Loucy (cell line): ENCODE results near the gene OVOL1.

Experiments used
- EZH2phosphoT487 ChIP-seq: fragments of 200-600 bp; IDR thresholded peaks from 2 replicates; pipeline ENCODE4 v1.6.1; 2018; ENCODE audit warnings: antibody characterized with exemption, mild to moderate bottlenecking, moderate library complexity, borderline replicate concordance
- TF ChIP-seq, protein P1 (sequence below): fragments of 200-600 bp; sonication (generic); conservative IDR thresholded peaks from 2 replicates; pipeline ENCODE4 v1.5.1; 2014; ENCODE audit warnings: mild to moderate bottlenecking, antibody characterized with exemption, low read length

DNA sequence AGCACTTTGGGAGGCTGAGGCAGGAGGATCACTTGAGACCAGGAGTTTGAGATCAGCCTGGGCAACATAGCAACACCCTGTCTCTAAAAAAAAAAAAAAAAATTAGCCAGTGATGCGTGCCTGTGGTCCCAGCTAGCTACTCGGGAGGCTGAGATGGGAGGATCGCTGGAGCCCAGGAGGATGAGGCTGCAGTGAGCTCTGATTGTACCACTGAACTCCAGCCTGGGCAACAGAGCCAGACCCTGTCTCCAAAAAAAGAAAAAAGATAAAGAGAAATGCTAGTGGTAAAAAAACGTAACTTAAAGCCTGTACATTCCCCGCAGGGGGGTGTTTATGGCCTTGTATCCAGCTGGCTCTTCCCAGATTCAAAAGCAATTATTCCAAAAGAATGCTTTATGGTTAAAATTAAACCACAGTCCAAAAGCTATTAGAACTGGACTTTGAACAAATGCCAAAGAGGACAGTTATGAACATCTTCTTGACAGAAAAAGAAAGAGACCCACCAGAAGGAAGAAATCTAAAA, 30.5 kb downstream of the OVOL1 start:
- TF ChIP-seq, protein P1, sequence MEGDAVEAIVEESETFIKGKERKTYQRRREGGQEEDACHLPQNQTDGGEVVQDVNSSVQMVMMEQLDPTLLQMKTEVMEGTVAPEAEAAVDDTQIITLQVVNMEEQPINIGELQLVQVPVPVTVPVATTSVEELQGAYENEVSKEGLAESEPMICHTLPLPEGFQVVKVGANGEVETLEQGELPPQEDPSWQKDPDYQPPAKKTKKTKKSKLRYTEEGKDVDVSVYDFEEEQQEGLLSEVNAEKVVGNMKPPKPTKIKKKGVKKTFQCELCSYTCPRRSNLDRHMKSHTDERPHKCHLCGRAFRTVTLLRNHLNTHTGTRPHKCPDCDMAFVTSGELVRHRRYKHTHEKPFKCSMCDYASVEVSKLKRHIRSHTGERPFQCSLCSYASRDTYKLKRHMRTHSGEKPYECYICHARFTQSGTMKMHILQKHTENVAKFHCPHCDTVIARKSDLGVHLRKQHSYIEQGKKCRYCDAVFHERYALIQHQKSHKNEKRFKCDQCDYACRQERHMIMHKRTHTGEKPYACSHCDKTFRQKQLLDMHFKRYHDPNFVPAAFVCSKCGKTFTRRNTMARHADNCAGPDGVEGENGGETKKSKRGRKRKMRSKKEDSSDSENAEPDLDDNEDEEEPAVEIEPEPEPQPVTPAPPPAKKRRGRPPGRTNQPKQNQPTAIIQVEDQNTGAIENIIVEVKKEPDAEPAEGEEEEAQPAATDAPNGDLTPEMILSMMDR: no peak
- no peak for TF ChIP-seq EZH2phosphoT487
